Measurements from ENCODE around the gene CDH22. TPM values are rescaled to one million over a fixed set of nuclear protein-coding genes. Genes with fewer than 3 reads are reported as not detected.

CDH22 gene
- total RNA-seq, 1 donor from 2014 or later, result 0.13 TPM

- TF ChIP-seq EZH2 (IDR thresholded peaks at IDR 0.05) (no peak), EZH2phosphoT487 (IDR thresholded peaks at IDR 0.05) (no peak)
- TF ChIP-seq, protein P1, sequence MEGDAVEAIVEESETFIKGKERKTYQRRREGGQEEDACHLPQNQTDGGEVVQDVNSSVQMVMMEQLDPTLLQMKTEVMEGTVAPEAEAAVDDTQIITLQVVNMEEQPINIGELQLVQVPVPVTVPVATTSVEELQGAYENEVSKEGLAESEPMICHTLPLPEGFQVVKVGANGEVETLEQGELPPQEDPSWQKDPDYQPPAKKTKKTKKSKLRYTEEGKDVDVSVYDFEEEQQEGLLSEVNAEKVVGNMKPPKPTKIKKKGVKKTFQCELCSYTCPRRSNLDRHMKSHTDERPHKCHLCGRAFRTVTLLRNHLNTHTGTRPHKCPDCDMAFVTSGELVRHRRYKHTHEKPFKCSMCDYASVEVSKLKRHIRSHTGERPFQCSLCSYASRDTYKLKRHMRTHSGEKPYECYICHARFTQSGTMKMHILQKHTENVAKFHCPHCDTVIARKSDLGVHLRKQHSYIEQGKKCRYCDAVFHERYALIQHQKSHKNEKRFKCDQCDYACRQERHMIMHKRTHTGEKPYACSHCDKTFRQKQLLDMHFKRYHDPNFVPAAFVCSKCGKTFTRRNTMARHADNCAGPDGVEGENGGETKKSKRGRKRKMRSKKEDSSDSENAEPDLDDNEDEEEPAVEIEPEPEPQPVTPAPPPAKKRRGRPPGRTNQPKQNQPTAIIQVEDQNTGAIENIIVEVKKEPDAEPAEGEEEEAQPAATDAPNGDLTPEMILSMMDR (IDR thresholded peaks at IDR 0.05), result peak; percentile 57
- H3K9ac ChIP-seq, result no peak overlapping the region
- Mint-ChIP-seq H3K27me3 (ENCODE audit: insufficient read depth, low read depth) (peaks cover 17% of the 10 kb centered on the region), H3K4me3 (no peak overlapping the region), H3K9me3 (no peaks in the 10 kb centered on the region), H3K27ac (no peak overlapping the region), H3K36me3 (no peaks in the 10 kb centered on the region), H3K4me1 (peaks cover 2% of the 10 kb centered on the region)
- no peaks in the 10 kb centered on the region for H3K79me2 ChIP-seq (ENCODE audit: low read depth)
- H3K9me3 ChIP-seq (ENCODE audit: low read depth), result no peaks in the 10 kb centered on the region
- no peaks in the 10 kb centered on the region for H3K27me3 ChIP-seq
- peaks cover 3% of the 10 kb centered on the region for H3K4me1 ChIP-seq
- peak; percentile 42 for DNase-seq (ENCODE audit: low spot score)
- H3K27ac ChIP-seq, result no peak overlapping the region
- no peaks in the 10 kb centered on the region for H3F3A ChIP-seq (ENCODE audit: low read depth)
- H3K4me3 ChIP-seq, result no peak overlapping the region
- H3K4me2 ChIP-seq, result no peak overlapping the region
- no peaks in the 10 kb centered on the region for H4K20me1 ChIP-seq (ENCODE audit: low read depth)
- H3K36me3 ChIP-seq, result no peaks in the 10 kb centered on the region
- no peak overlapping the region for H2AFZ ChIP-seq (replicated peaks)
Measured at GRCh38 chr20:46151936-46152335, 156.4 kb downstream of the CDH22 start.

GRCh38 chr20:46150943-46151342 lies 157.4 kb downstream of the CDH22 start:
- Histone ChIP-seq H3K79me2 (ENCODE audit: low read depth) (no peaks in the 10 kb centered on the region), H3K27ac (no peak overlapping the region), H3K4me3 (no peak overlapping the region), H3K4me1 (peaks cover 8% of the 10 kb centered on the region), H3F3A (ENCODE audit: low read depth) (no peaks in the 10 kb centered on the region), H2AFZ (replicated peaks) (no peak overlapping the region), H4K20me1 (ENCODE audit: low read depth) (no peaks in the 10 kb centered on the region), H3K9me3 (ENCODE audit: low read depth) (no peaks in the 10 kb centered on the region), H3K27me3 (no peaks in the 10 kb centered on the region), H3K4me2 (no peak overlapping the region), H3K9ac (no peak overlapping the region), H3K36me3 (no peaks in the 10 kb centered on the region)
- H3K36me3 Mint-ChIP-seq, result no peaks in the 10 kb centered on the region
- TF ChIP-seq, protein P1 (IDR thresholded peaks at IDR 0.05), result no peak
- no peak for TF ChIP-seq EZH2phosphoT487 (IDR thresholded peaks at IDR 0.05)
- TF ChIP-seq EZH2 (IDR thresholded peaks at IDR 0.05), result no peak
- no peaks in the 10 kb centered on the region for H3K9me3 Mint-ChIP-seq
- no peak overlapping the region for H3K4me3 Mint-ChIP-seq
- DNase-seq (ENCODE audit: low spot score), result no peak
- no peak overlapping the region for H3K27ac Mint-ChIP-seq
- H3K4me1 Mint-ChIP-seq, result peaks cover 4% of the 10 kb centered on the region
- H3K27me3 Mint-ChIP-seq (ENCODE audit: insufficient read depth, low read depth), result peaks cover 18% of the 10 kb centered on the region

DNA sequence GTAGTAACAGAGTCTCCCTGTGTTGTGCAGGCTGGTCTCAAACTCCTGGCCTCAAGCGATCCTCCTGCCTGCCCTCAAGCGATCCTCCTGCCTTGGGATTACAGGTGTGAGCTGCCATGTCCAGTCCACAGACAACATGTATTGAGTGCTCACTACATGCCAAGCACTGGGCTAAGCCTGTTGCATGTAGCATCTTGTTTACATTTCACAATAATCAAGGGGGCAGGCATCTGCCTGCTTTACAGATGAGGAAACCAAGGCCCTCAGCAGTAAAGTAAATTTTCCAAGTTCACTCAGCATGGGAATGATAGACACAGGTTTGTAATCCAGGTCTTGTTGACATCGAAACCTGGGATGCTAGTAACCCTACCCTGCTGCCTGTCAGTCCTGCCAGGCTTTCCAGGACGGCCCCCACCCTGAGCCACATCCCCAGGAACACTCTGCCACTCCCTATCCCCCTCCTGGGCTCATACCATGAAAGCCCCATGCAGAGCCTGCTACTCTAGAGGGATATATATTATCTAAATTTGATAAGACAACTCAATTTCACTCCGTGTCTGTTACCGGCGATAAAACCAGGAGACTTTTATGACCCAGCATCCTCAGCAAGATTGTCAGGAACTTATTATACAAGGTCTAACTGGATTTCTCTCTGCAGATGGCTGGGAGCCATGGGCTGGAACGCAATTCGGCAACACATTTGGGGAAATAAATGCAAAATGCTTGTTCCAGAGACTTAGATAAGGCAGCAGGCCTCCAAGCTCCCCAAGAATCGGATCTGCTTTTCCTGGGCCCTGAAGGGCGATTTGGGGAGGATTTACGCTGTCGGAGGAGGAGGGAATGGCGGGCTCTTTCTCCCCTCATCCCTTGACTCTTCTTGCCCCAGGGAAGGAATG lies 159.7 kb downstream of the CDH22 start:
- no peaks in the 10 kb centered on the region for H4K20me1 ChIP-seq (ENCODE audit: low read depth)
- TF ChIP-seq, protein P1 (IDR thresholded peaks at IDR 0.05), result no peak
- TF ChIP-seq EZH2 (IDR thresholded peaks at IDR 0.05), result no peak
- no peak for TF ChIP-seq EZH2phosphoT487 (IDR thresholded peaks at IDR 0.05)
- DNase-seq (ENCODE audit: low spot score), result no peak
- peaks cover 6% of the 10 kb centered on the region for H3K4me1 Mint-ChIP-seq
- H3K9me3 ChIP-seq (ENCODE audit: low read depth), result no peaks in the 10 kb centered on the region
- H3K27me3 ChIP-seq, result no peaks in the 10 kb centered on the region
- no peaks in the 10 kb centered on the region for H3K9me3 Mint-ChIP-seq
- H3K27ac ChIP-seq, result no peak overlapping the region
- H3K36me3 ChIP-seq, result no peaks in the 10 kb centered on the region
- no peak overlapping the region for H3K9ac ChIP-seq
- H3K4me3 ChIP-seq, result no peak overlapping the region
- H3F3A ChIP-seq (ENCODE audit: low read depth), result no peaks in the 10 kb centered on the region
- H3K4me1 ChIP-seq, result peaks cover 15% of the 10 kb centered on the region
- no peak overlapping the region for H3K27ac Mint-ChIP-seq
- no peaks in the 10 kb centered on the region for H3K36me3 Mint-ChIP-seq
- H3K27me3 Mint-ChIP-seq (ENCODE audit: insufficient read depth, low read depth), result peaks cover 19% of the 10 kb centered on the region
- no peak overlapping the region for H2AFZ ChIP-seq (replicated peaks)
- H3K4me3 Mint-ChIP-seq, result no peak overlapping the region
- no peak overlapping the region for H3K4me2 ChIP-seq
- no peaks in the 10 kb centered on the region for H3K79me2 ChIP-seq (ENCODE audit: low read depth)
